SJSA1 (cell line): ENCODE results near the gene PIK3R2. TPM values are rescaled to one million over a fixed set of nuclear protein-coding genes. Genes with fewer than 3 reads are reported as not detected.
A peak's percentile ranks its signal among the peaks of the same experiment; 100 is the strongest.
"Not testable (repeated sequence)": the region's sequence is repeated elsewhere in the genome, so short reads cannot be mapped to it uniquely, and the experiment has no call there.

Experiments used
- DNase-seq, 2 experiments: peaks; one replicate each; pipeline ENCODE4 v3.0.0-alpha.2; 2015 to 2020; ENCODE audit warnings: low spot score in 2 of 2, low read depth in 1 of 2
- H3K27ac ChIP-seq: fragments of 250-450 bp; sonication (Bioruptor Pico); 2 replicates; pipeline ENCODE4 v1.5.1; 2020; ENCODE audit warnings: mild to moderate bottlenecking, moderate library complexity
- H3K27me3 ChIP-seq: fragments of 250-450 bp; sonication (Bioruptor Pico); replicated peaks from 2 replicates; pipeline ENCODE4 v1.5.1; 2020; ENCODE audit warnings: mild to moderate bottlenecking, moderate library complexity
- H3K36me3 ChIP-seq: fragments of 250-450 bp; sonication (Bioruptor Pico); 2 replicates; pipeline ENCODE4 v1.5.1; 2020; ENCODE audit warnings: mild to moderate bottlenecking
- H3K4me1 ChIP-seq: fragments of 250-450 bp; sonication (Bioruptor Pico); replicated peaks from 2 replicates; pipeline ENCODE4 v1.6.1; 2021; ENCODE audit warnings: mild to moderate bottlenecking
- H3K4me3 ChIP-seq: fragments of 250-450 bp; sonication (Bioruptor Pico); 2 replicates; pipeline ENCODE4 v1.5.1; 2020; ENCODE audit warnings: mild to moderate bottlenecking
- H3K9me3 ChIP-seq: fragments of 250-450 bp; sonication (Bioruptor Pico); replicated peaks from 2 replicates; pipeline ENCODE4 v1.5.1; 2020; ENCODE audit warnings: mild to moderate bottlenecking
- total RNA-seq: library from RNA; depleted of rRNA; stranded (reverse); fragments of >200 nt; shearing (Covaris generic); gene quantifications from 2 replicates; pipeline ENCODE4 v1.2.3, GENCODE V29; 2014

Gene PIK3R2
- total RNA-seq, 1 experiment from 2014 or later = 35.0 TPM

DNA sequence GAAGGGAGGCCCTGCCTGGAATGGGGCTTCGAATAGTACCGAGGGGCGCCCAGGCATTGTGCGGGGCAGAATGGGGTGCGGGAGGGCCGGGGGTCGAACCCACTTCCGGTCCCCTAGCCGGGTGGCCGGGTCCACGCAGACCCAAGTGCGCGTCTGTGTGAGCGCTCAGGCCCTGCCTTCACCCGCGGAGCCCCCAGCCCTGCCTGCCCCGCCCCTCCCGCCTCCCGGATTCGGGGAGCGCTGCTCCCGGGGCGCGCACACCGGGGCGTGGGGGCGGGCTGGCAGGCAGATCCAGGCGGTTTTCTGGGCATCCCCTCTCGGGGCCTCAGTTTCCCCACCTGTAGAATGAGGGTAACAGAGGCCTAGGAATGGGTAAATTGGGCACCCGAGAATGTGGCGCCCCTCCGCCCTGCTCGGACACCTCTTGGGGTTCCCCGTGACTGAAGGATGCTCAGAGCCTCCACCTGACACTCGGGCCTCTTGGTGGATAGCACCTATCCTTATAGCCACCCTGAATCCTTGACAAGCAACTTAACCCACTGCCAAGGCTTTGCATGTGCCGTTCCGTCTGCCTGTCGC, 682 bp downstream of the PIK3R2 start:
- DNase-seq = no peak
- no peaks in the 10 kb centered on the region for H3K9me3 ChIP-seq
- H3K4me1 ChIP-seq = peaks cover 15% of the 10 kb centered on the region
- H3K27me3 ChIP-seq = no peaks in the 10 kb centered on the region
- peak overlapping the region; percentile 72 for H3K27ac ChIP-seq
- H3K36me3 ChIP-seq = peaks cover 25% of the 10 kb centered on the region
- H3K4me3 ChIP-seq = peak overlapping the region; percentile 87

DNA sequence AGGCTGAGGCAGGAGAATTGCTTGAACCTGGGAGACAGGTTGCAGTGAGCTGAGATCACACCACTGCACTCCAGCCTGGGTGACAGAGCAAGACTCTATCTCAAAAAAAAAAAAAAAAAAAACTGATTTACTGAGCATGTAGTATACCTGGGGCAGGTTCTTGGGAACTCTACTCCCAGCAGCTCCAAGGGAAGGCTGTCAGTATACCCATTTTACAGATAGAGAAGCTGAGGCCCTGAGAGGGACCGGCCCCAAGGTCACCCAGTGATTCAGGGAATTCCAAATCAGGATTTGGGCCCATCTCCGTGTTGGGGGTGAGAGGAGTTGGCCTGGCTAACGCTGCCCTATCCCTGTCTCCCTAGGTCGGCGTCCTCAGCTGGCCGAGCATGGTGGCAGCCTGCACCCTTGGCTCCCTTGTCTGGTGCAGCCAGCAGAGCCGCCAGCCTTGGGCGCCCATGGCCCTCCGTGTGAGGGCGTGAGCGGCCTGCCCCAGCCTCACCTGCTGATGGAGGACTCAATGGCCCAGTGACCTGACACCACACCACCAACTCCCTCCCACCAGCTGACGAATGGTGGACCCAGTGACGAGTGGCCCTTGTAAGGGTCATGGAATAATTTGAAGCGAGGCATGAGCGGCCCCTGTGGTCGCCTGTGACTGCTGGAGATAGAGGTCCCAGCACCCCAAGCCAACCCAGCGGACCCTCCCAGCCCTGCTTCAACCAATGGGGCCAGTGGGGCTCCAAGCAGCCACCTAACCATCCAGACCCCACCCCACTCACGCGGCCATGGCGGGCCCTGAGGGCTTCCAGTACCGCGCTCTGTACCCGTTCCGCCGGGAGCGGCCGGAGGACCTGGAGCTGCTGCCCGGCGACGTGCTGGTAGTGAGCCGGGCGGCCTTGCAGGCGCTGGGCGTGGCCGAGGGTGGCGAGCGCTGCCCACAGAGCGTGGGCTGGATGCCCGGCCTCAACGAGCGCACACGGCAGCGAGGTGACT, 2.4 kb downstream of the PIK3R2 start:
- H3K27ac ChIP-seq = no peak overlapping the region
- no peaks in the 10 kb centered on the region for H3K9me3 ChIP-seq

GRCh38 chr19:18156268-18156667, 3.3 kb downstream of the PIK3R2 start:
- no peak for DNase-seq
- Histone ChIP-seq H3K36me3 (peaks cover 35% of the 10 kb centered on the region), H3K27me3 (no peaks in the 10 kb centered on the region), H3K9me3 (no peaks in the 10 kb centered on the region), H3K27ac (no peak overlapping the region), H3K4me3 (no peak overlapping the region), H3K4me1 (peaks cover 20% of the 10 kb centered on the region)

More for the DNA sequence above, 2.4 kb downstream of the PIK3R2 start:
- Histone ChIP-seq H3K36me3 (peaks cover 29% of the 10 kb centered on the region), H3K4me1 (peaks cover 15% of the 10 kb centered on the region), H3K27me3 (no peaks in the 10 kb centered on the region), H3K4me3 (no peak overlapping the region)
- DNase-seq = no peak

GRCh38 chr19:18156841-18157464, 4.0 kb downstream of the PIK3R2 start:
- Histone ChIP-seq H3K27ac (no peak overlapping the region), H3K9me3 (no peaks in the 10 kb centered on the region), H3K4me3 (no peak overlapping the region), H3K36me3 (peaks cover 40% of the 10 kb centered on the region), H3K27me3 (no peaks in the 10 kb centered on the region), H3K4me1 (peaks cover 14% of the 10 kb centered on the region)
- no peak for DNase-seq

GRCh38 chr19:18157465-18158063, 4.6 kb downstream of the PIK3R2 start:
- Histone ChIP-seq H3K4me3 (no peak overlapping the region), H3K27me3 (no peaks in the 10 kb centered on the region), H3K4me1 (peaks cover 13% of the 10 kb centered on the region), H3K27ac (no peak overlapping the region), H3K36me3 (peaks cover 45% of the 10 kb centered on the region), H3K9me3 (no peaks in the 10 kb centered on the region)
- DNase-seq = no peak

- no peak for DNase-seq
- peaks cover 48% of the 10 kb centered on the region for H3K36me3 ChIP-seq
- H3K9me3 ChIP-seq = no peaks in the 10 kb centered on the region
- no peak overlapping the region for H3K4me3 ChIP-seq
- peaks cover 13% of the 10 kb centered on the region for H3K4me1 ChIP-seq
- H3K27me3 ChIP-seq = no peaks in the 10 kb centered on the region
- H3K27ac ChIP-seq = no peak overlapping the region
Measured at GRCh38 chr19:18158467-18158866, 5.5 kb downstream of the PIK3R2 start.

DNA sequence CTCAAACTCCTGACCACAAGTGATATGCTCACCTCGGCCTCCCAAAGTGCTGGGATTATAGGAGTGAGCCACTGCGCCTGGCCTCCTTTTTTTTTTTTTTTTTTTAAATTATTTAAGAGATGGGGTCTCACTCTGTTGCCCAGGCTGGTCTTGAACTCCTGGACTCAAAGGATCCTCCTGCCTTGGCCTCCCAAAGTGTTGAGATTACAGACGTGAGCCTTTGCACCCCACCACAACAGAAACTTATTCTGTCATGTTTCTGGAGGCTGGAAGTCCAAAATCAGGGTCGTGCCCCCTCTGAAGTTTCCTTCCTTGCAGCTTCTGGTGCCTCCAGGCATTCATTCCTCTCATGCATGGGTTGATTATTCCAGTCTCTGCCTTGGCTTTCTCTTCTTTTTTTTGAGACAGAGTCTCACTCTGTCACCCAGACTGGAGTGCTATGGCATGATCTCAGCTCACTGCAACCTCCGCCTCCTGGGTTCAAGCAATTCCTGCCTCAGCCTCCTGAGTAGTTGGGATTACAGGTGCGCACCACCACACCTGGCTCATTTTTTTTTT, 6.2 kb downstream of the PIK3R2 start:
- not testable (repeated sequence) for H3K27me3 ChIP-seq, H3K4me3 ChIP-seq, H3K9me3 ChIP-seq, DNase-seq, H3K27ac ChIP-seq, H3K4me1 ChIP-seq
- H3K36me3 ChIP-seq = peaks cover 54% of the 10 kb centered on the region

GRCh38 chr19:18159810-18160209, 6.8 kb downstream of the PIK3R2 start:
- H3K27ac ChIP-seq = no peak overlapping the region
- no peak overlapping the region for H3K4me3 ChIP-seq
- no peaks in the 10 kb centered on the region for H3K9me3 ChIP-seq
- peaks cover 6% of the 10 kb centered on the region for H3K4me1 ChIP-seq
- H3K36me3 ChIP-seq = peaks cover 56% of the 10 kb centered on the region
- no peak for DNase-seq
- no peaks in the 10 kb centered on the region for H3K27me3 ChIP-seq

GRCh38 chr19:18160493-18160970, 7.6 kb downstream of the PIK3R2 start:
- H3K4me3 ChIP-seq = no peak overlapping the region
- no peaks in the 10 kb centered on the region for H3K9me3 ChIP-seq
- peaks cover 56% of the 10 kb centered on the region for H3K36me3 ChIP-seq
- peaks cover 6% of the 10 kb centered on the region for H3K4me1 ChIP-seq
- DNase-seq = no peak
- no peak overlapping the region for H3K27ac ChIP-seq
- H3K27me3 ChIP-seq = no peaks in the 10 kb centered on the region

DNA sequence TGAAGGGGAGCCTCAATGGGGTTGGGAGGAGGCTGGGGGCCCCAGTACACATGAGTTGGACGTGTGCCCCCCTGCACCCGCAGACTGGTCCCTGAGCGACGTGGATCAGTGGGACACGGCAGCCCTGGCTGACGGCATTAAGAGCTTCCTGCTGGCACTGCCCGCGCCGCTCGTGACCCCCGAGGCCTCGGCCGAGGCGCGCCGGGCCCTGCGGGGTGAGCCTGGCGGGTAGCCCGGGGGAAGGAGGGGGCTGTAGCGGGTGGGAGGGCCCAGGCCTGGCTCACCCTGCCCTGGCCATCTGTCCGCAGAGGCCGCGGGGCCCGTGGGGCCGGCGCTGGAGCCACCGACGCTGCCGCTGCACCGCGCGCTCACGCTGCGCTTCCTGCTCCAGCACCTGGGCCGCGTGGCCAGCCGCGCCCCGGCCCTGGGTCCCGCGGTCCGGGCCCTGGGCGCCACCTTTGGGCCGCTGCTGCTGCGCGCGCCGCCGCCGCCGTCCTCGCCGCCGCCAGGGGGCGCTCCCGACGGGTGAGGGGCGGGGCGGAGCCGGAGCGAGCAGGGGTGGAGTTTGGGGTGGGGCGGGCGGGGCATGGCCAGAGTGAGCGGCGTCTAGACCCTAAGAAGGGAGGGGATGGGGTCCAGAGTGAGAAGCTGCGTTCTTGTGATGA, 8.1 kb downstream of the PIK3R2 start:
- Histone ChIP-seq H3K4me1 (peaks cover 6% of the 10 kb centered on the region), H3K36me3 (peaks cover 56% of the 10 kb centered on the region), H3K27ac (no peak overlapping the region), H3K27me3 (no peaks in the 10 kb centered on the region), H3K9me3 (no peaks in the 10 kb centered on the region), H3K4me3 (peak overlapping the region; percentile 20; the same call in 1 of the 2 replicates)
- peak in 1 of 2 experiments; percentile 33 for DNase-seq

GRCh38 chr19:18161636-18162002, 8.7 kb downstream of the PIK3R2 start:
- no peaks in the 10 kb centered on the region for H3K9me3 ChIP-seq
- H3K4me3 ChIP-seq = no peak overlapping the region
- no peak for DNase-seq
- H3K27ac ChIP-seq = no peak overlapping the region
- H3K27me3 ChIP-seq = no peaks in the 10 kb centered on the region
- H3K4me1 ChIP-seq = peaks cover 6% of the 10 kb centered on the region
- peaks cover 53% of the 10 kb centered on the region for H3K36me3 ChIP-seq

DNA sequence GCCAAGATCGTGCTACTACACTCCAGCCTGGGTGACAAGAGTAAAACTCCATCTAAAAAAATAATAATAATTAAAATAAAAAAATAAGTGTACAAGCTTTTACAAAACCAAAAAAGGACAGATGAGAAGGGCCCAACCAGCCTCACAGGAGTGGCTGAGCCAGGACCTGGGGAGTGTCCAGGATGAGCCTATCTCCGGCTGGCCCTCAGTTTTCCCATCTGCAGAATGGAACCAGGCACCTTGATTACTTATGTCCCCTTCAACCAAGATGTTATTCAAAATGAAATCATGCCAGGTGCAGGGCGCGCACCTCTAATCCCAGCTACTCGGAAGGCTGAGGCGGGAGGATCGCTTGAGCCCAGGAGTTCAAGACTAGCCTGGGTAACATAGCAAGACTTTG, 11.1 kb downstream of the PIK3R2 start:
- Histone ChIP-seq H3K9me3 (no peaks in the 10 kb centered on the region), H3K36me3 (peaks cover 67% of the 10 kb centered on the region), H3K27me3 (no peaks in the 10 kb centered on the region), H3K27ac (no peak overlapping the region), H3K4me1 (peaks cover 6% of the 10 kb centered on the region), H3K4me3 (no peak overlapping the region)
- no peak for DNase-seq
